HepG2 (cell line): Measurements from ENCODE around the gene MED25. TPM values are rescaled to one million over a fixed set of nuclear protein-coding genes. Genes with fewer than 3 reads are reported as not detected.

ENCODE experiments used
- ASH2L ChIP-seq: fragments of 300-600, 200-600 bp; sonication (generic); IDR thresholded peaks from 2 replicates; pipeline ENCODE4 v1.7.0; 2017; ENCODE audit warnings: low read depth, mild to moderate bottlenecking, moderate library complexity, mixed read lengths, low read length; ENCODE audit not compliant: insufficient read length
- NFATC3 ChIP-seq: sonication (generic); formaldehyde crosslinking; IDR thresholded peaks from 2 replicates; pipeline ENCODE4 v1.5.1; 2020; ENCODE audit warnings: mild to moderate bottlenecking, missing genetic modification reagents
- ONECUT2 ChIP-seq: sonication (generic); formaldehyde crosslinking; IDR thresholded peaks from 2 replicates; pipeline ENCODE4 v1.4.0; 2020; ENCODE audit warnings: missing genetic modification reagents
- TMF1 ChIP-seq: sonication (generic); formaldehyde crosslinking; IDR thresholded peaks from 2 replicates; pipeline ENCODE4 v1.8.1; 2022; ENCODE audit warnings: low read depth, missing genetic modification reagents
- ZBED4 ChIP-seq: sonication (generic); formaldehyde crosslinking; IDR thresholded peaks from 2 replicates; pipeline ENCODE4 v1.4.0; 2020; ENCODE audit warnings: missing genetic modification reagents, borderline replicate concordance
- ZNF407 ChIP-seq: sonication (generic); formaldehyde crosslinking; IDR thresholded peaks from one replicate; pipeline ENCODE4 v1.5.1; 2020; ENCODE audit warnings: mild to moderate bottlenecking, missing genetic modification reagents; ENCODE audit errors: not compliant biosample characterization
- polyA plus RNA-seq, 8 experiments: library from polyadenylated mRNA; depleted of rRNA in 3 of 8; stranded (reverse) in 7 of 8; unstranded in 1 of 8; fragments of >200 nt; fragmentation: Illumina TruSeq in 4 of 8; extraction: Trizol in 4 of 8; gene quantifications; 2 replicates each; pipeline versions ENCODE4 v1.2.1 to v1.2.3, GENCODE V29; 2011 to 2016; ENCODE audit warnings: low read depth in 4 of 8, missing spikeins in 1 of 8, mixed read lengths in 1 of 8; ENCODE audit not compliant: insufficient read depth in 1 of 8
- total RNA-seq, 5 experiments: library from RNA; depleted of rRNA; stranded (reverse); fragments of >200 nt; fragmentation: Illumina TruSeq; extraction: Trizol; gene quantifications; 2 replicates each; pipeline ENCODE4 v1.2.3, GENCODE V29; 2016; ENCODE audit warnings: low read depth in 1 of 5
- TF ChIP-seq, protein P1 (sequence below): sonication (generic); formaldehyde crosslinking; IDR thresholded peaks from 2 replicates; pipeline ENCODE4 v1.4.0; 2020; ENCODE audit warnings: mild to moderate bottlenecking, missing genetic modification reagents
- TF ChIP-seq, protein P2 (sequence below): sonication (generic); formaldehyde crosslinking; conservative IDR thresholded peaks from 2 replicates; pipeline ENCODE4 v1.8.1; 2023; ENCODE audit warnings: missing genetic modification reagents

Gene MED25
- total and polyA plus RNA-seq, 2 of the 13 experiments (the other 11 are each of a cell fraction or from before 2014, with no cell fraction given), result 11.1 to 15.1 TPM

DNA sequence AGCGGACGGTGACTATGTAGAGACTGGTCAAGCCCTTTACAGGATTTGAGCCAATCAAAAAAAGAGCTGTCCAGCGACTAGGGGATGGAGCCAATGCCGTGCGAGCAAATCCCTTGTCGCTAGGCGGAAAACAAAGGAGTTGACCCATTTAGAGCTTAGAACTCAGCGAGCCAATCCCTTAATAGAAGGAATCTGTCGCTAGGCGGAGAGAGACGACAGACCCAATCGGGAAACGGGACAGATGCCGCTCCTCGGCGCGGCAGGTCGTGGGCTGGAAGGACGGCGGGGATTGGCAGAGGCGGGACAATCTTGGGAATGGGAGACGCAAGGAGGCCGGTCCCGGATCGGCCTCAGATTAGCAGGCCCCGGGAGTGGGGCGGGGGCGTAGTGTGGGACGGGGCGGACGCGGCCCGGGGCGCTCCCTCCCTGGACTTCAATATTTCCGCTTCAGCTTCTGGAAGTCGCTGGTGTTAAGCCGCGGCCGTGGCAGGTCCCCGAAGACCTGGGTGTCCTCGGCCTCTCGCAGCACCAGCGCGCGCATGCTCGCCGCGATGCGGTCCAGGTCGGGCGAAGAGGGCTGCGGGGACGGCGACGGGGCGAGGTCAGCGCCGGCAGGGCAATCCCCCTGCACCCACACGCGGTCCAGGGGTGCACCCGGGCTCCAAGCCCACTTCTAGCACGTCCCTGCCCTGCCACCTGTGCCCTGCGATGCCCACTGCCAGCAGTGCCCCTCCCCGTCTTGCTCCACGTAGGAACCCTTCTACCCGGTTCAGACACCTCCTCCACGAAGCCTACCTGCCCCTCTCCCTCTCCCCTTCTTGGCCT lies 51.6 kb downstream of the MED25 start (continued):
- TF ChIP-seq, protein P1, sequence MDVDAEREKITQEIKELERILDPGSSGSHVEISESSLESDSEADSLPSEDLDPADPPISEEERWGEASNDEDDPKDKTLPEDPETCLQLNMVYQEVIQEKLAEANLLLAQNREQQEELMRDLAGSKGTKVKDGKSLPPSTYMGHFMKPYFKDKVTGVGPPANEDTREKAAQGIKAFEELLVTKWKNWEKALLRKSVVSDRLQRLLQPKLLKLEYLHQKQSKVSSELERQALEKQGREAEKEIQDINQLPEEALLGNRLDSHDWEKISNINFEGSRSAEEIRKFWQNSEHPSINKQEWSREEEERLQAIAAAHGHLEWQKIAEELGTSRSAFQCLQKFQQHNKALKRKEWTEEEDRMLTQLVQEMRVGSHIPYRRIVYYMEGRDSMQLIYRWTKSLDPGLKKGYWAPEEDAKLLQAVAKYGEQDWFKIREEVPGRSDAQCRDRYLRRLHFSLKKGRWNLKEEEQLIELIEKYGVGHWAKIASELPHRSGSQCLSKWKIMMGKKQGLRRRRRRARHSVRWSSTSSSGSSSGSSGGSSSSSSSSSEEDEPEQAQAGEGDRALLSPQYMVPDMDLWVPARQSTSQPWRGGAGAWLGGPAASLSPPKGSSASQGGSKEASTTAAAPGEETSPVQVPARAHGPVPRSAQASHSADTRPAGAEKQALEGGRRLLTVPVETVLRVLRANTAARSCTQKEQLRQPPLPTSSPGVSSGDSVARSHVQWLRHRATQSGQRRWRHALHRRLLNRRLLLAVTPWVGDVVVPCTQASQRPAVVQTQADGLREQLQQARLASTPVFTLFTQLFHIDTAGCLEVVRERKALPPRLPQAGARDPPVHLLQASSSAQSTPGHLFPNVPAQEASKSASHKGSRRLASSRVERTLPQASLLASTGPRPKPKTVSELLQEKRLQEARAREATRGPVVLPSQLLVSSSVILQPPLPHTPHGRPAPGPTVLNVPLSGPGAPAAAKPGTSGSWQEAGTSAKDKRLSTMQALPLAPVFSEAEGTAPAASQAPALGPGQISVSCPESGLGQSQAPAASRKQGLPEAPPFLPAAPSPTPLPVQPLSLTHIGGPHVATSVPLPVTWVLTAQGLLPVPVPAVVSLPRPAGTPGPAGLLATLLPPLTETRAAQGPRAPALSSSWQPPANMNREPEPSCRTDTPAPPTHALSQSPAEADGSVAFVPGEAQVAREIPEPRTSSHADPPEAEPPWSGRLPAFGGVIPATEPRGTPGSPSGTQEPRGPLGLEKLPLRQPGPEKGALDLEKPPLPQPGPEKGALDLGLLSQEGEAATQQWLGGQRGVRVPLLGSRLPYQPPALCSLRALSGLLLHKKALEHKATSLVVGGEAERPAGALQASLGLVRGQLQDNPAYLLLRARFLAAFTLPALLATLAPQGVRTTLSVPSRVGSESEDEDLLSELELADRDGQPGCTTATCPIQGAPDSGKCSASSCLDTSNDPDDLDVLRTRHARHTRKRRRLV (CRISPR knock-in tag), result no peak
- TF ChIP-seq ASH2L, result no peak
- no peak for TF ChIP-seq ZNF407 (CRISPR knock-in tag)
- TF ChIP-seq, protein P2, sequence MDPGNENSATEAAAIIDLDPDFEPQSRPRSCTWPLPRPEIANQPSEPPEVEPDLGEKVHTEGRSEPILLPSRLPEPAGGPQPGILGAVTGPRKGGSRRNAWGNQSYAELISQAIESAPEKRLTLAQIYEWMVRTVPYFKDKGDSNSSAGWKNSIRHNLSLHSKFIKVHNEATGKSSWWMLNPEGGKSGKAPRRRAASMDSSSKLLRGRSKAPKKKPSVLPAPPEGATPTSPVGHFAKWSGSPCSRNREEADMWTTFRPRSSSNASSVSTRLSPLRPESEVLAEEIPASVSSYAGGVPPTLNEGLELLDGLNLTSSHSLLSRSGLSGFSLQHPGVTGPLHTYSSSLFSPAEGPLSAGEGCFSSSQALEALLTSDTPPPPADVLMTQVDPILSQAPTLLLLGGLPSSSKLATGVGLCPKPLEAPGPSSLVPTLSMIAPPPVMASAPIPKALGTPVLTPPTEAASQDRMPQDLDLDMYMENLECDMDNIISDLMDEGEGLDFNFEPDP (CRISPR knock-in tag), result no peak
- TF ChIP-seq ZBED4 (CRISPR knock-in tag), result no peak
- TF ChIP-seq NFATC3, result no peak
- no peak for TF ChIP-seq ONECUT2 (CRISPR knock-in tag)
- TF ChIP-seq TMF1 (CRISPR knock-in tag), result no peak
